ENCODE data around the gene DNM1. TPM values are rescaled to one million over a fixed set of nuclear protein-coding genes. Genes with fewer than 3 reads are reported as not detected.

DNM1 gene
- total RNA-seq, 1 experiment from 2014 or later = 20.6 TPM

GRCh38 chr9:128204858-128205257, 1.7 kb downstream of the DNM1 start:
- no peak for DNase-seq (ENCODE audit: low spot score)

GRCh38 chr9:128205296-128205944, 2.2 kb downstream of the DNM1 start:
- no peak for DNase-seq (ENCODE audit: low spot score)

- DNase-seq (ENCODE audit: low spot score) = no peak
Measured at GRCh38 chr9:128206484-128206883, 3.3 kb downstream of the DNM1 start.

GRCh38 chr9:128206916-128207910, 4.0 kb downstream of the DNM1 start:
- DNase-seq (ENCODE audit: low spot score) = no peak

- no peak for DNase-seq (ENCODE audit: low spot score)
Measured at GRCh38 chr9:128208386-128208785, 5.2 kb downstream of the DNM1 start.

GRCh38 chr9:128208946-128209669, 5.9 kb downstream of the DNM1 start:
- no peak for DNase-seq (ENCODE audit: low spot score)

- no peak for DNase-seq (ENCODE audit: low spot score)
Measured at GRCh38 chr9:128211186-128211980, 8.2 kb downstream of the DNM1 start.

- no peak for DNase-seq (ENCODE audit: low spot score)
Measured at GRCh38 chr9:128211981-128212281, 8.8 kb downstream of the DNM1 start.

- no peak for DNase-seq (ENCODE audit: low spot score)
Measured at GRCh38 chr9:128213746-128214497, 10.7 kb downstream of the DNM1 start.

GRCh38 chr9:128214571-128215490, 11.7 kb downstream of the DNM1 start:
- DNase-seq (ENCODE audit: low spot score) = peak; percentile 71

GRCh38 chr9:128215491-128216409, 12.6 kb downstream of the DNM1 start:
- DNase-seq (ENCODE audit: low spot score) = peak; percentile 36

- no peak for DNase-seq (ENCODE audit: low spot score)
Measured at GRCh38 chr9:128216781-128217553, 13.8 kb downstream of the DNM1 start.

GRCh38 chr9:128218172-128218517, 15.0 kb downstream of the DNM1 start:
- no peak for DNase-seq (ENCODE audit: low spot score)

- DNase-seq (ENCODE audit: low spot score) = peak; percentile 77
Measured at GRCh38 chr9:128218518-128219389, 15.6 kb downstream of the DNM1 start.

- DNase-seq (ENCODE audit: low spot score) = no peak
Measured at GRCh38 chr9:128219831-128220230, 16.7 kb downstream of the DNM1 start.

- DNase-seq (ENCODE audit: low spot score) = no peak
Measured at GRCh38 chr9:128222026-128222425, 18.8 kb downstream of the DNM1 start.

All from A172 (cell line).